Skeletal muscle tissue (tissue), 4 donors: ENCODE measurements around the gene CISTR. TPM values are rescaled to one million over a fixed set of nuclear protein-coding genes. Genes with fewer than 3 reads are reported as not detected.
"Not testable (repeated sequence)": the region's sequence is repeated elsewhere in the genome, so short reads cannot be mapped to it uniquely, and the experiment has no call there.

Experiments used
- H3K27ac ChIP-seq: one replicate; pipeline ENCODE4 v1.7.0; 2013; ENCODE audit warnings: mild to moderate bottlenecking, low read depth, low read length, inconsistent platforms
- H3K27me3 ChIP-seq, 3 donors: one replicate each; pipeline ENCODE4 v1.7.0; 2013; ENCODE audit warnings: low read length in 3 of 3; ENCODE audit not compliant: control insufficient read depth in 3 of 3, insufficient read depth in 3 of 3
- H3K36me3 ChIP-seq, 3 donors: one replicate each; pipeline ENCODE4 v1.7.0; 2013; ENCODE audit warnings: low read length in 3 of 3; ENCODE audit not compliant: control insufficient read depth in 3 of 3, insufficient read depth in 3 of 3
- H3K4me1 ChIP-seq, 3 donors: one replicate each; pipeline ENCODE4 v1.7.0; 2013; ENCODE audit warnings: low read length in 3 of 3, mild to moderate bottlenecking in 3 of 3; ENCODE audit not compliant: control insufficient read depth in 3 of 3, insufficient read depth in 3 of 3
- H3K4me3 ChIP-seq, 3 donors: one replicate each; pipeline ENCODE4 v1.7.0; 2013; ENCODE audit warnings: low read length in 3 of 3
- H3K9ac ChIP-seq, 3 donors: one replicate each; pipeline ENCODE4 v1.7.0; 2013; ENCODE audit warnings: low read length in 3 of 3, mild to moderate bottlenecking in 3 of 3, moderate library complexity in 2 of 3, low read depth in 1 of 3
- H3K9me3 ChIP-seq, 3 donors: one replicate each; pipeline ENCODE4 v1.7.0; 2013; ENCODE audit warnings: low read length in 3 of 3; ENCODE audit not compliant: control insufficient read depth in 3 of 3
- total RNA-seq: library from RNA; depleted of rRNA; stranded (reverse); fragments of >200 nt; gene quantifications from one replicate; pipeline ENCODE4 v1.2.3, GENCODE V29; 2014
- donor health status: Osteomylitis.

CISTR gene
- total RNA-seq, 1 donor from 2014 or later = not detected

DNA sequence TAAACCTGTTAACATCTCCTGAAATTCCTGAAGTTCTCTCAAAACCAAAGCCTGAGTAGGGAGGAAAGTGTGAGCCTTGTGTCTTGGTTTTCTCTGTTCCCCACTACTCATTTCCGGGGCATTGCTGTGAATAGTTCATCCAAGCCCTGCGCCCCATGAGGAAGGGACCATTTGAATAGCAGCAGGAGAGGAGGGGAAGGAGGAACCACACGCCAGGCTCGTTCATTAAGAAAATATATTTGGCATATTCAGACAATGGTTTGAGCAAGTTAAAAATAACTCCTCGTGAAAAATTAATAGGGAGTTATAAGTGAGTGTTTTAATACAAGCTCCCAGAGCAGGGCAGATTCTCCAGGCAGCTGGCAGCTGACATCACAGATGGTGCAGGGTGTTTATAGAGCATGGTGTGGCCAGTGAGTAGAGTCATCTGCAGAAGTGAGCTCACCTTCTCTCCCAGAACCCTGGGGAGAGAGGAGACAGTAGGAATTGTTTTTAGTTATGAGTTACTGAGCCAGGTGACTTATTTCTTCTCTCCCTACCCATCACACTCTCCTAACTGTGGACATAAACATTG, 29.5 kb upstream of the CISTR start:
- Histone ChIP-seq H3K4me1 (no peaks in the 10 kb centered on the region), H3K9me3 (no peaks in the 10 kb centered on the region), H3K9ac (no peak overlapping the region), H3K27ac (no peak overlapping the region), H3K27me3 (peaks cover 5 to 27% (median 19%) of the 10 kb centered on the region in 3 donors), H3K36me3 (no peaks in the 10 kb centered on the region), H3K4me3 (no peak overlapping the region)

DNA sequence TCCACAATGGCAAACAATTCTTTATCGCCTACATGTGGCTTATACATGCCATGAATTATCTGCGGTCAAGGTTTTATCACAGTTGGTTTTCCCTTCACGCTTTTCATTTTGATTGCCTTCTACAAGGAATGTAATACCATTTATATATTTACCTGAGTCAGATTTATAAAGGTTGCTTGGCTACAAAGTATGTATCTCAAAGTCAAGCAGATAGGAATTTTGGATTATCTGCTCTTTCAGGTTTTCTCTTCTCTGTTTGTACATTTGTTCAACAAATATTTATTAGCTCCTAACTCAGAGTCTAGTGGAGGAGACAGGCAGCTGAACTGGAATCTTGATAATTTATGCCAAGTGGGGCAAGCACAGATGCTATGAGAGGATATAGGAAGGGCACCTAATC, 28.5 kb upstream of the CISTR start:
- Histone ChIP-seq H3K27me3 (peaks cover 5 to 27% (median 19%) of the 10 kb centered on the region in 3 donors), H3K9me3 (no peaks in the 10 kb centered on the region)

DNA sequence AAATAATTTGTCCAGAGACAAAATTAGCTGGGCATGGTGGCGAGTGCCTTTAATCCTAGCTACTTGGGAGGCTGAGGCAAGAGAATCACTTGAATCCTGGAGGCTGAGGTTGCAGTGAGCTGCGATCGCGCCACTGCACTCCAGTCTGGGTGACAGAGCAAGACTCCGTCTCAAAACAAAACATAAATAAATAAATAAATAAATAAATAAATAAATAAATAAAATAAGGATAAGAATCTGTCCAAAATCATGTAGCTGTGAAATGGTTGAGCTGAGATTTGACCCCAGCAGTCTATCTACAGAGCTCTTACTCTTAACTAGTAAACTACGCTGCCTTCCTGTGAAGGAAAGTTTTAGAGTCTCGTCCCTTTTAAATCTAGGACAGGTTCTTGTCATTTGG, 27.9 kb upstream of the CISTR start:
- not testable (repeated sequence) for H3K4me1 ChIP-seq, H3K9me3 ChIP-seq, H3K36me3 ChIP-seq, H3K27ac ChIP-seq, H3K4me3 ChIP-seq, H3K9ac ChIP-seq
- peaks cover 5 to 22% (median 15%) of the 10 kb centered on the region in 3 donors for H3K27me3 ChIP-seq

More for the DNA sequence above, 28.5 kb upstream of the CISTR start:
- H3K36me3 ChIP-seq = no peaks in the 10 kb centered on the region
- no peak overlapping the region for H3K9ac ChIP-seq
- peaks cover 0 to 3% (median 0%) of the 10 kb centered on the region in 3 donors for H3K4me1 ChIP-seq
- H3K27ac ChIP-seq = no peak overlapping the region
- no peak overlapping the region for H3K4me3 ChIP-seq

DNA sequence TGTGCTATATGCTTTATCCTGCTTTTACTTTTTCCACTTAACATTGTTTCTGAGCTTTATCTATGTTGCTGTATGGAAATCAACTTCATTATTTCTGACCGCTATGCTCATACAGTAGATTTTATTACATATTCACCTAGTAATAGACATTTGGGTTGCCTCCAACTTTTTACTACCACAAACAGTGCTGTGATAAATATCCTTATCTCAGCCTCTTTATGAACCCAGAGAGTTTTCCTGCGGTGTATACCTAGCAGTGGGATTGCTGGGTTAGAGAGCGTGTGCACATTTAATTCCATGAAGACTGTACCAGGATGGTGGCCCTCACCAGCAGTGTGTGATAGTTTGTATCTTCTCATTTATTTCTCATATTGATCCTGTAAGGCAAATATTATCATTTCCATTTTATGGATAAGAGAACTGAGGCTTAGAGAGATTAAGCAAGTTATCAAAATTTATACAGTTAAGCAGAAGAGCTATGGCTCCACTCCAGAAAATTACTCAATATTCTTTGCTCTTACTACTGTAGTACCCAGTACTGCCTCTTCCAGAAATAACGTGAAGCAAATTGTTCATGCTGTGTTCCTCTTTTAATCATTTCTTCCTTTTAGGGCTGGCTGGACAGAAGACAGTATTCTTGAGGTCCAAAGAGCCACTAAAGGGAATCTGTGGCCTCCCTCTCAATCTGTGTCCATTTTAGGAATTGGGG, 26.3 kb upstream of the CISTR start:
- H3K4me1 ChIP-seq = peaks cover 0 to 3% (median 0%) of the 10 kb centered on the region in 3 donors
- no peaks in the 10 kb centered on the region for H3K36me3 ChIP-seq
- no peak overlapping the region for H3K27ac ChIP-seq
- H3K9me3 ChIP-seq = no peaks in the 10 kb centered on the region
- H3K4me3 ChIP-seq = no peak overlapping the region
- H3K9ac ChIP-seq = no peak overlapping the region
- peaks cover 4 to 17% (median 9%) of the 10 kb centered on the region in 3 donors for H3K27me3 ChIP-seq

DNA sequence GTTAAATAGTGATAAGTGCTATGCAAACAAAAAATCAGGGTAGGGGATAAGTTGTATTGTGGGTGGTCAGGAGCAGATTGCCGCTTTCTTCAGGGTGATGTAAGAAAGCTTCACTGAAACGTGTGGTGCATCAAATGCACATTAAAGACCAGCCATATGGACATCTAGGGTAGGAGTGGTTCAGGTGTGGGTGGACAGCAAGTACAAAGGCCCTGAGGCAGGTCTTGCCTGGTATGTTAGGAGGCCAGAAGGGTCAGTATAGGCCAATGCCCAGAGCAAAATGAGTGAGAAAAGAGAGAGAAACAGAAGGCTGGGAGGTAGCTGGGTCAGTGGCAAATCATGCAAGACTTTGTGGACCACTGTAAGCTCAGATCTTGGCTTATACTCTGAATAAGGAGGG, 25.6 kb upstream of the CISTR start:
- Histone ChIP-seq H3K36me3 (no peaks in the 10 kb centered on the region), H3K27me3 (peaks cover 0 to 10% (median 5%) of the 10 kb centered on the region in 3 donors), H3K4me1 (peaks cover 0 to 3% (median 0%) of the 10 kb centered on the region in 3 donors), H3K9ac (no peak overlapping the region), H3K4me3 (no peak overlapping the region), H3K27ac (no peak overlapping the region), H3K9me3 (no peaks in the 10 kb centered on the region)

DNA sequence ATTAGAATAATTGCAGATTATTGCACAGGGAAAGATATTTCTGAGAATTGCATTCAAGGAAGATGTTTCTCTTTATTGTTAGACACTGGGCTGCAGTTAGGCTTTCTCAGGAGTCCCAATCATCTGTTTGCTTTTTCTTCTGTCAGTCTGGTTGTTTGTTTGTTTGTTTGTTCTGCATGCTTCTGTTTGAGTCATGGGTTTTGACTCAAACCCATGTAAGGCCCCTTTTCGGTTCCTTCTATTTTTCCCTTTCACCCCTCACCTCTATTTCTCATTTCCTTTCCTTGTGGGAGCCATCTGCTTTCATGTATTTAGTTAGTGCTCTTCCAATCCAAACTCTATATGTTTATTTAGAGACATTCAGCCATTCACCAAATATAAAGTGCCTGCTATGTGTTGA, 25.1 kb upstream of the CISTR start:
- Histone ChIP-seq H3K4me3 (no peak overlapping the region), H3K27me3 (peaks cover 0 to 5% (median 5%) of the 10 kb centered on the region in 3 donors), H3K9ac (no peak overlapping the region), H3K27ac (no peak overlapping the region), H3K4me1 (peaks cover 0 to 3% (median 0%) of the 10 kb centered on the region in 3 donors), H3K36me3 (no peaks in the 10 kb centered on the region), H3K9me3 (no peaks in the 10 kb centered on the region)

DNA sequence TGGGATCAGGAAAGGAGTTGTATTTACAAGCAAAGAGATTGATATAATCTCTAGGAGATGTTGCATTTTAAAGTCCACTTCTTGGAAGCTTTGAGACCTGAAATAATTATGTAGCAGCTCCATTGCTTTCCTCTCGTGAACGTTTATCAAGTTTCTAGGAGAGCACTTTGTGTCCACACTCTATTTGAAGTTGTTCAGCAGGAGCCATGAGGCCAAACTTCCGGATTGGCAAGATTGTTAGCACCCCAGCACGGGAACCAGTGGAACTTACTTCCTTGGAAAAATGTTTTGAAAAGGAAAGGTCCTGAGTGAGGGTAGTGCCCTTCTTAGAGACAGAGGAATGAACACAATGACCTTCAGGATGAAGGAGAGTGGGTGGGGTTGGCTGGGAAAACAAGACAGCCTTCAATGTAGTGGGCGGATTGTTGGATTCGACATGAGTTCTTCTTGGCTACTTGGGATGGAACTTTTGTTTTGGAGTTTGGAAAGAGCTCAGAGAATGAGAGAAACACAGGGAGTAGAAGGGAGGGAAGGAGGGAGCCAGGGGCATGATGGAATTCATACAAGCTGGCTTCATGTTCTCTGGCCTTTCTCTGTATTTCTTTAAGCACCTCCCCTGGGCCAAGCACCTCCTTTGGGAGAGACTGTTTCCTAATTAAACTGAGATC, 23.8 kb upstream of the CISTR start:
- H3K27me3 ChIP-seq = peaks cover 0 to 5% (median 0%) of the 10 kb centered on the region in 3 donors
- no peaks in the 10 kb centered on the region for H3K9me3 ChIP-seq
- H3K9ac ChIP-seq = no peak overlapping the region
- H3K27ac ChIP-seq = no peak overlapping the region
- no peaks in the 10 kb centered on the region for H3K36me3 ChIP-seq
- no peak overlapping the region for H3K4me3 ChIP-seq
- peaks cover 0 to 3% (median 0%) of the 10 kb centered on the region in 3 donors for H3K4me1 ChIP-seq

DNA sequence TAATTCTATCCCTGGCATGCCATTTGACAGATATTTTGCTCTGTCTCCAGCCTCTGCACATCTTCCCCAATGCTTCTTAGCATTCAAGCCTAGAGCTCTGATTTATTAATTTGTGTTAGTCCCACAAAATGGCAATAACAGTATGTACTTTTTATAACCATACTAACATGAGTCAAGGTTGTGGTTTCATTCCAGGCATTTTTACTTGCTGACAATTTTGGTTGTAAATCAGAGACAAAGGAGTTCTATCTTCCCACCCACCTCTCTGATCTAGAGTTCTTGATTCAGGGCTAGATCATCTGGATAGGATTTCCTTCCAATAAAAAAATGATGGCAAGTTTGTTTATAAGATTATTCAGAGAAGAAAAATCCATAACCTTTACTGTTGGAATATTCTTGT, 18.5 kb upstream of the CISTR start:
- H3K27me3 ChIP-seq = peaks cover 5 to 12% (median 9%) of the 10 kb centered on the region in 3 donors
- no peak overlapping the region for H3K4me3 ChIP-seq
- no peaks in the 10 kb centered on the region for H3K9me3 ChIP-seq
- no peaks in the 10 kb centered on the region for H3K4me1 ChIP-seq
- no peaks in the 10 kb centered on the region for H3K36me3 ChIP-seq
- no peak overlapping the region for H3K9ac ChIP-seq
- H3K27ac ChIP-seq = no peak overlapping the region

DNA sequence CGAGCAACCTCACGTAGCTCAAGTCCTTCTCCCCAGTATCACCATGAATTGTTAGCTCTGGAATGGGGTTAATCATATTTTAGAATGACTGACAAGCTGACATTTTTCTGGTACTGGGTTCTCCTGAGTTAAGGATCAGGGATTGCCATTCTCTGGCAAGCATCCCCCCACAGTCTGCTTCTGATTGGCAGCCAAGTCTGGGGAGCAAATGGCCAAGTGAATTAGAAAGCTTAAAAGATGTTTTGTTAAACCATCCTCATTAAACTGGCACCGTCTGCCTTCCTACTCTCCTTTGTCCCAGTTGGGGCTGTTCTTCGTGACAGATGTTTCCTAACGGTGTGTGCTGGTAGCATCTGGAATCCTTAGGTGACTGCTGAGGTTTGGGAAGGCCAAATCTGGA, 17.2 kb upstream of the CISTR start:
- H3K9me3 ChIP-seq = no peaks in the 10 kb centered on the region
- no peaks in the 10 kb centered on the region for H3K36me3 ChIP-seq
- peaks cover 5 to 12% (median 9%) of the 10 kb centered on the region in 3 donors for H3K27me3 ChIP-seq
- H3K4me1 ChIP-seq = no peaks in the 10 kb centered on the region
- no peak overlapping the region for H3K9ac ChIP-seq
- H3K27ac ChIP-seq = no peak overlapping the region
- H3K4me3 ChIP-seq = no peak overlapping the region

DNA sequence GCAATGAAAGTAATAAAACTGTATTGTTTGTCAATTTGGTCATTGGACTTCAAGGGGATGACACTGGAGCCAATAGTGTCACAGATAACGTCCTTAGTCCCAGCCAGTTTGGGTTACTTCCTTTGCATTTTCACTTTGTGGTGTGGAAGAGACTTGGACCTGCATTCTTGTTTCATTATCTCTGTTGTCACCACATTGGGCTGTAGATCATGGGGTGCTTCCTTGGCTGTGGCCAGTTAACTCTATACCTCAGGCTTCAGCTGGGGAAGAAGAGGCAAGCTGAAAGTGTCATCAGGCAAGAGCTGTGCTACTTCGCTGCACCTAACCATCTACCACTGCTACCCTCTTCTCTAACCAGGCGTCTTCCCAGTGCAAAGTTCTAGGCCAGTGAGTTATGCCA, 15.1 kb upstream of the CISTR start:
- H3K27me3 ChIP-seq = peaks cover 8 to 12% (median 9%) of the 10 kb centered on the region in 3 donors

More for the DNA sequence above, 15.1 kb upstream of the CISTR start:
- Histone ChIP-seq H3K9ac (no peak overlapping the region), H3K9me3 (no peaks in the 10 kb centered on the region), H3K4me3 (no peak overlapping the region), H3K27ac (no peak overlapping the region), H3K4me1 (no peaks in the 10 kb centered on the region), H3K36me3 (no peaks in the 10 kb centered on the region)
